GM18909 (cell line): ENCODE measurements around the gene OR2V1.
"Not testable (repeated sequence)": the region's sequence is repeated elsewhere in the genome, so short reads cannot be mapped to it uniquely, and the experiment has no call there.

ENCODE experiments used
- ATAC-seq: cut with Tn5 transposase; IDR thresholded peaks from one replicate; pipeline ENCODE4 v1.9.1; 2021; ENCODE audit warnings: mild to moderate bottlenecking; ENCODE audit not compliant: unreplicated experiment, poor library complexity

OR2V1 gene

DNA sequence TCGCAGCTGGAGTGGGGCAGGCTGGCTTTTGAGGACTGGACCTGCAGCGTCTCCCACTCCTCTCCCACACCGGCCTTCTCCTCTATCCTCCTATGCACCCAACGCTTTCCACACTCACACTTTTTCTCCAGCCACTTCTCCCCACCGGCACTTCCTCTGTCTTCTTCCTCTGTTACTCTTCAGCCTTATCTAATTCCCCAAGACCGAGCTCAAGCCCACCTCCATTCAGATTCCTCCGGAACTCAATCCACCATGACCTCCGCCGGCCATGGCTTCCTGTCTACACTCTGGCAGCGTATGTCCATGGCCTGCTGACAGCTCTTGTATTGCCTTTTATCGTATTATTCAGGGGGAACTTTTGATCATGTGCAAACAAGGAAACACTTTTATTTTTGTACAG lies 545 bp upstream of the OR2V1 start:
- no peak for ATAC-seq

DNA sequence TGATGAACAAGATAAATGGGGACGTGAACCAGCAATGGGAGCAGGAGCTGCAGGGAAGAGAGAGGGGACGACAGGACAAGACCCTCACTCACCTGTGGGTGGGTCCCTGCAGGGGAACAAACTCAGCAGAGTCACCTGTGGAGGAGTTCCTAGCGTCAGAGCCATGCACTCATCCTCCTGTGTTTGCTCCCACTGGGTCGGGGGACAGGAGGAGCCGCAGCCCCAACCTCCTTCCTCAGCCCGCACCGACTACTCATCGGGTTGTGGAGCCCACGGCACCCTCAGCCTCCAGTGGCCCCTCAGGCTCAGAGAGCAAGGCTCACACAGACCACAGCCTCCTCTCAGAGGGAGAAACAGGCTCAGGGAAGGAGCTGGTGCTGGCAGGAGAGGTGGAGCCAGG lies 888 bp downstream of the OR2V1 start:
- ATAC-seq = not testable (repeated sequence)

DNA sequence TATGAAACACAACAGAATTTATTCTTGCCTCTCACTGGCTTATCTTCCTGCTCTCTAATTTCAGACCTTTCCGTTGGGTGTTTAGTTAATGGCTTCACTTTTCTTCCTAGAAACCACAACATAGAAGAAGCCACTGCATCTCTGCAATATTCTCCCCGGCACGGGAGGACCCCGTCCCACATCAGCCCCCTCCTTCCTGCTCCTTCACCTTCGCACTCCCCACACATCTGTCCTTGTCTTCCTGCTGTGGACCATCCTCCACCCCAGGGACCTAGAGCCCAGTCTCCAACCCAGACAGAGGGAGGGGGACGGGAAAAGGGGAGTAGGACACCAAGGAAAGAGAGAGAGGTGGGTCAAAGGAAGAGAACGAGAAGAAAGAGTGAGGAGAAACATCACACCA lies 1.4 kb downstream of the OR2V1 start:
- no peak for ATAC-seq

DNA sequence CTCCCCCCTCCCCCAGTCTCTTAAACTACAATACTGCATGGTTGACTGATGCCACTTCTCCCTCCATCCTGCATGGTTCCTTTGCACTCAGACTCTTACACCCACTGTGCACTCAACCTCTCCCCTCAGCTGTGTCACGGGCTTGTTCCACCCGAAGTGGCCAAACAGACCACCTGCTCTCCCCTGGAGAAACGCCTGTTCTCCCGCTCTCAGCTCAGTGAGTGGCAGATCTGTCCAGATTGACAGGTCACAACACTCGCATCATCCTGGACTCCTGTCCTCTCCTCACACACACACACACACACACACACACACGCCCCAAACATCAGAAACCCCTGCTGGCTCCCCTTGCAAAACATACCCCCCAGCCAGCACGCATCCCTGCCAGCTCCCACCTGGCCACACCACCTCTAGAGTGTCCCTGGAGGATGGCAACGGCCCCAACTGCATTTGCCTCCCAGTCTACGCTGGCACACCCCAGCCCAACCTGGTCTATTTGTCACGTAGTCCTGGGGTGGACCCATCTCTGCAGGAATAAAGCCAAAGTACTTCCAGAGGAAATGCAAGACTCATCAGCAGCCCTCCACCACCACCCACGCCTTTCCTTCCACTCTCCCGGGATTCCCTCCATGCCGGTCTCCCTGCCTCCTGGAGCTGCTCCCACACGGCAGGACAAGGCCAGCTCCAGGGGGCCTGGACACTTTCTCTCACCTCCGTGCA lies 2.9 kb downstream of the OR2V1 start:
- no peak for ATAC-seq

DNA sequence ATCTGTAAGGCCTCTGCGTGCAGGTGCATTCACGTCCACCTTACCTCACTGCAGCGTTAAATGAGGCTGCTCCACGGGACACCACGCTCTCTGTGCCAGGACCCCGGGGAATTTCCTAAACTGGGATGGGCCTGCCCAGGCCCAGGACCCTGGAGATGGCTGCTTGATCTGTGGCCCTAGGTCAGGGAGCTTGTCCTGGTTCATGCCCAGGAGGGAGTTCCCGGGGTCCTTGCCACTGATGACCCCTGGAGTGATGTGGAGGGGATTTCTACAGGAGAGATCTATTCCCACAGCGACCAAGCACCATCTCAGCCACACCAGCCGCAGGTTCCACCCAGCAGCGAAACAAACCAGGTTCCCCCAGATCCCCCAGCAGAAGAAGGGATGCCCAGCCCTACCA lies 3.5 kb downstream of the OR2V1 start:
- ATAC-seq = no peak

DNA sequence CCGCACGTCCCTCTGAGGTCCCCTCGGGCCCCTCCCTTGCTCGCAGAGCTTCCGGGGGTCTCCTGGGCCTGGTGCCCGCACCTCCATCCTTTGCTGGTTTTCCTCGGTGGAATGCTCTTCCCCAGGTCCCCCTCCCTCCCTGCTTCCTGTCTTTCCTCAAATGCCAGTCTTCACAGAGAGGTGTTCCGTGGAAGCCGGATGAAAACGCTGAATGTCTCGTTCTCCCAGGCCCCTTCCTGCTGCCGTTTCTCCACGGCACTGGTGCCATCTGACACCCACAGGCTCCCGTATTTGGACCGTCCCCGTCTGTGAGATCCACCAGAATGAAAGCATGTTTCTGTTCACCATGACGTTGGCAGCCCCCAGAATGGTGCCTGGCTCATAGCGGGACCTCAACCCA lies 4.1 kb downstream of the OR2V1 start:
- no peak for ATAC-seq

DNA sequence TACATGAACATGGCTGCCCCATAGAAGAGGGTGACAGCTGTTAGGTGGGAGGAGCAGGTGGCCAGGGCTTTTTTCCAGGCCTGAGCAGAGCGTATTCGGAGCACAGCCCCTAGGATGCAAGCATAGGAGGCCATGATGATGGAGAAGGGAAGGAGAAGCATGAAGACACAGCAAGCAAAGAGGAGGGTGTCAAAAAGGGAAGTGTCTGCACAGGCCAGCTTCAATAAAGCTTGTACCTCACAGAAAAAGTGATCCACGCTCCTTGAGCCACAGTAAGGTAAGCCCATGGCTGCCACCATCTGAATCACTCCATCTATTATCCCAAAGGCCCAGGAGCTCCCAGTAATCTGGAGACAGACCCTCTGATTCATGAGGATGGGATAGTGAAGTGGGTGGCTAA lies 6.4 kb downstream of the OR2V1 start:
- no peak for ATAC-seq

DNA sequence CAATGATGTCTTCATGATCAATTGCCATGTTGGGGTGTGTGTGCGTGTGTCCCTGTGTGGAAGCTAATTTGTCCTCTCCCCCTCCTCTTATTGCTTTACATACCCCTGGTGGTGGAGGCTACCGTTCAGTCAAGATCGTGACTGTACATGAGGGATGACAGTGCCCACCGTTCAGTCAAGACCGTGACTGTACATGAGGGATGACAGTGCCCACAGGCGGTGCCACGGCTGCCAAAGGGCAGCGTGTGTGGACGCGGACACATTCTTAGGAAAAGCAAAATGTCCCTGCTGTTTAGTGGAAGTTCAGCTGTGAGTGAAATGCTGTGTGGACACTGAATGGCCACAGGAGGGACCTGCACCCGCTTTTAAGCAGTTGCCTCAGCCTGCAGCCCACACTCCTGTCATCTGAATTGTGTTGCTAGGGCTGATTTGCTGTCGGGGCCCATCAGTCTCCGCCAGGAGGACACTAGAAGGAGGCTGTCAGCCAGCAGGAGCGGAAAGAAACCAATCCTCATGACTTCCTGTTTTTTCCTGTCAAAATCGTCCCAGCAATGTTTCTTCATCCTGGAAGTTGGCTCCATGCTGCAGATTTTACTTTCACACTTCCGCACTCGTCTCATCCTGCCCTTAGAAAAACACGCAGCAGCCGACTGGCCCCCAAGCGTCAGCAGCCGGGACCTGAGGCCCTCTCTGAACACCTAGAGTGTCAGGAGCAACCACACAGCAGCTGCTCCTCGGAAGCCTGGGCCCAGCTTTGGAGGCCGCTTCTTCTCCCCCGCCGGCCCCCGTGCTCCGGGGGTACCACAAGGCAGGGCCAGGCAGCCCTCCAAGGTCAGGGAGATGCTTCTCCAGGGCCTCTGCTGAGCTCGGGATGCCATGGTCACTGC lies 9.1 kb downstream of the OR2V1 start:
- ATAC-seq = no peak

DNA sequence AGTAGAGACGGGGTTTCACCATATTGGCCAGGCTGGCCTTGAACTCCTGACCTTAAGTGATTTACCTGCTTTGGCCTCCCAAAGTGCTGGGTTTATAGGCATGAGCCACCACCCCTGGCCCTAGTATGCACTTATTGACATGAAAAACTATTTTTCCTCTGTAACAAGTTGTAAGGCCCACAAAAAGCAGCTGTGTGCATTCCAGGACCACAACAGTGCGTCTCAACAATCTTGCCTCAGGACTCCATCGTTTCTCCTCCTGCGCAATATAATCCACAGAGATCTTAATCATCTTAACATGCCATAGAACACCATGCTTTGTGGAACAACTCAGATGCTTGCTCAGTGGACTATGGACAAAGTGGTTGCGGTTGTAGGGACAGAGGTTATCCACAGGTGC lies 10.2 kb downstream of the OR2V1 start:
- ATAC-seq = no peak

DNA sequence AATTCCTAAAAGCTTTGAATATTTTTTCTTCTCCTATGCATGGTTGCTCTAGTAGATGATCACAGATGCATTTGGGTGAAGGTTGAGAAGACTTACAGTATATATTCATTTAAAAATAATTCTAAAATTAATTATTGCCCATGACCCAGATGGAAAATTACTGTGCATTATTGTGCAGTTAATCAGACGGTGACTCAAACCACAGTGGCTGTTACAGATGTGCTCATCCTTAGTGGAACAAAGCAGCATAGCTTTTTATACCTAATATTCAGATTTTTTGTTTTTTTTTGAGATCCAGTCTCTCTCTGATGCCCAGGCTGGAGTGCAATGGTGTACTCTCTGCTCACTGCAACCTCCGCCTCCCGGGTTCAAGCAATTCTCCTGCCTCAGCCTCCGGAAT lies 10.7 kb downstream of the OR2V1 start:
- ATAC-seq = no peak

DNA sequence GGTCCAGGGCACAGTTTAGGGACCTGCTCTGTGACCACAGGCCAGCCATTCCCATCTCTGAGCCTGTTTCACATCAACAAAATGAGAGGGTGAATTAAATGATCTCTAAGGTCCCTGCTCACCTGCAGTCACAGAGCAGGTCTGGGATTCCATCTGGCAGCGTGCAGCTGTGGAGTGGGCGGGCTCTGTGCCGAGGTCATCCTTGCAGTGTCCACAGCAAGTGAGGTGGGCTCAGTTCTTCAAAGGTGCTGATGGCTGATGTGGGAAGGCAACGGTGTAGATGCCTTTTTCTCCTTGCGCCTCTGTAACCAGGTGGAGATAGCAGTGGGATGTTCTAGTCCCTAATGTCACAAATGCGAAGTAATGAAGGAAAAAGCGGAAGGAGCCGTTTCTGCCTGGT lies 11.9 kb downstream of the OR2V1 start:
- no peak for ATAC-seq

DNA sequence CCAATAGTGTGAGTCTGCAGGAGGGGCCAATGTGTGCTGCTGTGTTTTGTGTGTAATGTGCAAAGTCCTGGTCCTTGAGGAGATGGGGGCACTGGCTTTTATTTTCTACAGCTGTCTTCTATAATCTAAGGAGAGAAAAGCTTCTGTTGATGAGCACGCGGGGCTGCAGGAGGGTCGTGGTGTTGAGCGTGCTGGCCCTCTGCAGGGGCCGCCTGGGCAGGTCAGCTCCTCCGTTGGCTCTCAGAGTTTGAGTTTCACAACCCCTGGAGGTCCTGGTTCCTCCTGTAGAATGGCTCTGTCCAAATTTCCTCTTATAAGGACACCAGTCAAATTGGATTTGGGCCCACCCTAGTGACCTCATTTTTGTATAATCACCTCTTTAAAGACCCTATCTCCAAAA lies 12.6 kb downstream of the OR2V1 start:
- no peak for ATAC-seq

DNA sequence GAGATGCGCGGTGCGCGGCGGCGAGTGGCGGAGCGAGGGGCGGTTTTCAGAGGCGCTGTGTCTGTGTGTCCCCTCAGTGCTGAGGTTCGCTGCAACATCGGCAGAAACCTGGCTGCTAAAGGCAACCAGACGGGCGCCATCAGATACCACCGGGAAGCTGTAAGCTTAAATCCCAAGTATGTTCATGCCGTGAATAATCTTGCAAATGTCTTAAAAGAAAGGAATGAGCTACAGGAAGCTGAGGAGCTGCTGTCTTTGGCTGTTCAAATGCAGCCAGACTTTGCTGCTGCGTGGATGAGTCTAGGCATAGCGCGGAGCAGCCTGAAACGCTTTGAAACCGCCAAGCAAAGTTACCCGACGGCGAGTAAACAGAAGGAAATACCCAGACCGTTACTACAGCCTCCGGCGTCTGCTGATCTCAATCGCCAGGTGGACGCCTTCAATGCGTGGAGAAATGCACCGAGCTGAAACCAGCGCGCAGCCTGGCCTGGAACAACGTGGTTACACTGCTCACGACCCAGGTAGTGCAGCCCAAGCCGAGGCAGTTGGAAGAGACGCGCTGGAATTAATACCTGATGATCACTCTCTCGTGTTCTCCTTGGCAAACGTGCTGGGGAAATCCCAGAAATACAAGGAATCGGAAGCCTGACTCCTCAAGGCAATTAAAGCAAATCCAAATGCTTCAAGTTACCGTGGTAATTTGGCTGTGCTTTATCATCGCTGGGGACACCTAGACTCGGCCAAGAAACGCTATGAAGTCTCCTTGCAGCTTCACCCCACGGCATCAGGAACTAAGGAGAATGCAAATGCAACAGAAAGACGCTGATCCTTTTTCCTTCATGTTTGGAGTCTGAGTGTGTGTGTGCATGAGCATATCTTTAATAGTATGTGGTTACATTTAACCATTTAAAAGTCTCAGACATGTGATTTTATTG lies 15.9 kb downstream of the OR2V1 start:
- ATAC-seq = no peak

DNA sequence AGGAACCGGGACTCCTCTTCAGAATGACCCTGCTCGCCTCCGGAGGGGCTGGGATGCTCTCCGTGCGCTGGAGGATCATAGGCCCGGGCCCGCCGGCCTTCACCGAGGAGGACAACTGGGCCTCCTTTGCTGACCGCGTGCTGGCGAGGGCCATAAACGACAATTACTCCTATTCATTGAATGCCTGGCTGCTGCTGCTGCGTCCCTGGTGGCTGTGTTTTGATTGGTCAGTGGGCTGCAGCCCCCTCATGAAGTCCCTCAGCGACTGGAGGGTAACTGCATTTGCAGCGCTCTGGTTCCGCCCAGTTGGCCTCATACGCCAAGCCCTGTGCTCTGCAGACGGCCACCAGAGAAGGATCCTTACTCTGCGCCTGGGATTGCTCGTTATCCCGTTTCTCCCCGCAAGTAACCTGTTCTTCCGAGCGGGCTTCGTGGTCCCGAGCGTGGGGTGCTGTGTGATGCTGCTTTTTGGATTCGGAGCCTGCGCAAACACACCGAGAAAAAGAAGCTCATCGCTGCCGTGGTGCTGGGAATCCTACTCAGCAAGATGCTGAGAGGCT lies 16.6 kb downstream of the OR2V1 start:
- no peak for ATAC-seq

DNA sequence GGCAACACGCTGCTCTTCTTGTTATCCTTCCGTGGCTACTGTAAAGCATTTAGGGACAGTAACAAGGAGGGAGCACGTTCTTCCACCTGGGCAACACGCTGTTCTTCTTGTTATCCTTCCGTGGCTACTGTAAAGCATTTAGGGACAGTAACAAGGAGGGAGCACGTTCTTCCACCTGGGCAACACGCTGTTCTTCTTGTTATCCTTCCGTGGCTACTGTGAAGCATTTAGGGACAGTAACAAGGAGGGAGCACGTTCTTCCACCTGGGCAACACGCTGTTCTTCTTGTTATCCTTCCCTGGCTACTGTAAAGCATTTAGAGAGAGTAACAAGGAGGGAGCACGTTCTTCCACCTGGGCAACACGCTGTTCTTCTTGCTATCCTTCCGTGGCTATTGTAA lies 17.4 kb downstream of the OR2V1 start:
- not testable (repeated sequence) for ATAC-seq

DNA sequence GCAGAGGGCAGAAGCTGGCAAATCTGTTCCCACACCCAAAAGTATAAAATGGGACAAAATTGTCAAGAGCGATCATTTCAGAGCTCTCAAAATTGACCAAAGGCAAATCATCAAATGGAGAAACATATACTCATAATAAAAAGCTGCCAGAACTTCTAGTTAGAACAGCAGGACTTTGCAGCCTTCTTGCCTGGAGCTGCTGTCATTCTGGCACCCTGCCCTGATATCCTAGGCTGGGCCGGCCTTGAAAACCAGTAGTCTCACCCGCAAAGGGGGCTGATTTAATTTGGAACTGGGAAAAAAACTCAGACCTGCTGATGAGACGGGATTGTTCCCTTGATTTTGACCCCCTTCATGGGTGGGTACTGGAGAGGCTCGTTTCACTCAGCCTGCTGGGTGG lies 18.5 kb downstream of the OR2V1 start:
- ATAC-seq = no peak

DNA sequence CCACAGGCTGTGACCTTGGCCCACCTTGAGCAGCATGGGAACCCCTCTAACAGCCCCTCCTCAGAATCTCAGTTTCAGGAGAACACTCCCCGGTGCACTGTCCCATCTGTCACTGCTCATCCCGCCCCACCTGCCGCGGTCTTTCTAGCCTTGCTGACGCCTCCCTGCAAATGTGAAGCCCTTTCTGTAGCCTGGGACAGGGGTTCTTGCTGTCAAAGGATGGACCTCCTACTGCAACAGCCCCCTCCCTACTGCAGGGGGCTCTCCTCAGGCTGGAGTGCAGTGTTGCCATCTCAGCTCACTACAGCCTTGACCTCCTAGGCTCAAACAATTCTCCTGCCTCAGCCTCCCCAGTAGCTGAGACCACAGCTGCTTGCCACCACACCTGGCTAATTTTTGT lies 20.0 kb downstream of the OR2V1 start:
- no peak for ATAC-seq

DNA sequence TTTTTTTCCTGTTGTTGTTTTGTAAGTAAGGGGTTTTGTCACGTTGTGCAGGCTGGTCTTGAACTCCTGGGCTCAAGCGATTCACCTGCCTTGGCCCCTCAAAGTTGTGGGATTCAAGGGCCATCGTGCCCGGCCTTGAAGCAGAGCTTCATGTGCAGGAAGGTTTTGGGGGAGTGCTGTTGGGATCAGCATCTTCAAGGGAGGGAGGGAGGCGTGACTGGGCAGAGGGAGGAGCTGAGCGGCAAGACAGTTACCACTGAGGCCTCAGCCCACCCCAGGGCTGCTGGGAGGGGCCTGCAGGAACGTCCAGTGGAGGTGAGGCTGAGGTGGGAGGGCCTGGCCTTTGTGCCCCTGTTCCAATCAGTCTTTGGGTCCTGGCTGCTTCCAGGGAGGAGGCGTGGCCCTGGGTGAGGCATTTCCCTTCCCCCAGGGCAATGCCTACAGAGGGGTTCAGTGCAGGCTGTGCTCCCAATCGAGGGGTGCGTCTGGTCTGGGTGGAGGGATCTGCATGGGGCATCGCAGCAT lies 21.4 kb downstream of the OR2V1 start:
- ATAC-seq = no peak

DNA sequence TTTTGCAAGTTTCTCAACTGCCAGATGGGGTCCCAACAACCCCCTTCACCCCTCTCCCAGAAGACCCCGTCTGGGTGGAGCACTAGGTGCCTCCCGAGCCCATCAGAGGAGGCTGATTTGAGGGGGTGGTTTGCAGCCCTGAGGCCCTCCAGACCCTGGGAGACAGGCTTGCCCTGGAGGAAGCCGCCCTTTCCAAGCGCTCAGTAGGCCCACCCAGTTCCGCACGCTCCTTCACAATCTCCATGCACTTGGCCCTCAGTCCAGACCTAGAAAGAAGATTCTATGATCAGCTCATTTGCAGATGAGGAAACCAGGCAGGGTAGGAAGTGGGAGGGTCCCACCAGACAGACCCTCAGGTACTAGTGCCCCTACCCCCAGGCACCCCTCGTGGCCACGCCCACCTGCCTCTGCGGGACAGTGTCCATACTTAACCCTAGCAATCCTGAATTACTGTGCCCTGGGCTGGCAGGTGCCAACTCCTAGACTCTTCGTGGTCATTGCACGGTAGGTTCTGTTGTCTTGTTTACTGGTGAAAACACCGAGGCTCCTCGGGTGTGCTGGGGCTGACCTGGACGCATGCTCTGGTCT lies 22.3 kb downstream of the OR2V1 start:
- ATAC-seq = no peak

DNA sequence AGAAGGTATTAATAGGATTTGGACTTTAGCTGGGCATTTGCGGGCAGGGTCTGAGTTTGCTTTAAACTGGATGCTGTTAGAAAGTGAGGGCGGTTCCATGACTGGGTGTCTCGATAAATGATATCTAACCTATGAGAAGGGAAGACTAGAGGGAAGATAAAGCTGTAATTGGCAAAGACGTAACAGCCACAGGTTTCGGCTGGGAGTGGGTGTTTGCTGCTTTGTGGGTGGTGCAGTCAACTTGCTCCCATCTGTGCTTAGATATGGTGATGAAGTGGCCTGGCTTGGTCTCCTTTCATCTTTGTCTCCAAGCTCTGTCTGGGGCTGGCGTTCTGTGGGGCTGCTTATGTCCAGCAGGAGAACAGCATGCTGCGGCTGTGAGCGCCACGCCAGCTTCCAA lies 23.3 kb downstream of the OR2V1 start:
- no peak for ATAC-seq
